GM12892 (cell line): ENCODE results near the gene DENND4C.
"Not testable (repeated sequence)": the region's sequence is repeated elsewhere in the genome, so short reads cannot be mapped to it uniquely, and the experiment has no call there.

ENCODE experiments used
- DNase-seq: peaks from one replicate; pipeline ENCODE4 v3.0.0; 2011; ENCODE audit not compliant: insufficient read length
- FAIRE-seq: peaks from 2 replicates; lab custom pipeline; 2011; peaks lifted over from hg19 to GRCh38; lab: Jason Lieb, UNC
- POLR2A ChIP-seq: IDR thresholded peaks from 2 replicates; pipeline ENCODE4 v1.6.1; 2011; ENCODE audit warnings: low read depth, low read length, control low read depth
- POLR2AphosphoS5 ChIP-seq: IDR thresholded peaks from 2 replicates; pipeline ENCODE4 v1.6.1; 2011; ENCODE audit warnings: low read depth, low read length, control low read depth
- TAF1 ChIP-seq: IDR thresholded peaks from 2 replicates; pipeline ENCODE4 v1.6.1; 2011; ENCODE audit warnings: low read depth, mild to moderate bottlenecking, control low read depth, low read length, borderline replicate concordance

Gene DENND4C

GRCh38 chr9:19252174-19252884 is 21.8 kb downstream of the DENND4C start:
- FAIRE-seq: no peak
- DNase-seq: no peak
- no peak for TF ChIP-seq POLR2AphosphoS5
- TF ChIP-seq TAF1: no peak
- no peak for TF ChIP-seq POLR2A

GRCh38 chr9:19252885-19253219 is 22.4 kb downstream of the DENND4C start:
- FAIRE-seq (no peak), DNase-seq (no peak)
- TF ChIP-seq POLR2AphosphoS5: no peak
- TF ChIP-seq POLR2A: no peak
- TF ChIP-seq TAF1: no peak

DNA sequence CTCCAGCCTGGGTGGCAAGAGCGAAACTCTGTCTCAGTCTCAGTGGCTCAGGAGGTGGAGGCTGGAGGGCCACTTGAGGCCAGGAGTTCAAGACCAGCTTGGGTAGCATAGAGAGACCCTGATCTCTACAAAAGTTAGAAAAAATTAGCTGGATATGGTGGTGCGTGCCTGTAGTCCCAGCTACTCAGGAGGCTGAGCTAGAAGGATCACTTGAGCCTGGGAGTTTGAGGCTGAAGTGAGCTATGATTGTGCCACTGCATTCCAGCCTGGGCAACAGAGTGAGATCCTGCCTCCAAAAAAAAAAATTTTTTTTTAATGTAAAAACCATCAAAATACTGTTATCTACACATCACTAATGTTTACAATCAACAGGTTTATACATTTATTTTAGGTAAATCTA is 24.6 kb downstream of the DENND4C start:
- DNase-seq (no peak), FAIRE-seq (no peak)
- TF ChIP-seq POLR2AphosphoS5 (no peak), TAF1 (no peak), POLR2A (no peak)

DNA sequence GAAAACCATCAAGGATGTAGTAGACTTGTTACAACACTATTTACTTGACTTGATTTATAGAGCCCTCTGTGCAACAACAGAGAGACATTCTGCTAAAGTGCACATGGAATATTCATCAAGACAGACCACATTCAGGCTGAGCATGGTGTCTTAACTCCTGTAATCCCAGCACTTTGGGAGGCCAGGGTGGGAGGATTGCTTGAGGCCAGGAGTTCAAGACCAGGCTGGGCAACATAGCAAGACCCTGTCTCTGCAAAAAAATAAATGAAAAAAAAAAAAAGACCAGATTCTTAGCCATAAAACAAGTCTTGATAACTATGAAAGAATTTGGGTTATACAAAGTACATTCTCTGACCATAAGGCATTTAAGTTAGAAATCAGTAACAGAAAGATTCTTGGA is 25.3 kb downstream of the DENND4C start:
- DNase-seq: no peak
- TF ChIP-seq POLR2A (no peak), TAF1 (no peak), POLR2AphosphoS5 (no peak)
- FAIRE-seq: no peak

DNA sequence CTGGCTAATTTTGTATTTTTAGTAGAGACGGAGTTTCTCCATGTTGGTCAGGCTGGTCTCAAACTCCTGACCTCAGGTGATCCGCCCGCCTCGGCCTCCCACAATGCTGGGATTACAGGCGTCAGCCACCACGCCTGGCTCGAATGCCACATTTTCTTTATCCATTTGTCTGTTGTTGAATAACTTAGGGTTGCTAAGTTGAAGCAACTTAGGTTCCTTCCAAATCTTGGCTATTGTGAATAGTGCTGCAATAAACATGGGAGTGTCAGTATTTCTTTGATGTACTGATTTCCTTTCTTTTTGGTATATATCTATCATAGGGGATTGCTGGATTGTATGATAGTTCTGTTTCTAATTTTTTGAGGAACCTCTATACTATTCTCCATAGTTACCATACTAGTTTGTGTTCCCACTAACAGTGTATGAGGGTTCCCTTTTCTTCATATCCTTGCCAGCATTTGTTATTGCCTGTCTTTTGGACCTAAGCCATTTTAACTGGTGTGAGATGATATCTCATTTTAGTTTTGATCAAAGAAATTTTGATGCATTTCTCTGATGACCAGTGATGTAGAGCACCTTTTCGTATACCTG is 29.3 kb downstream of the DENND4C start:
- FAIRE-seq, DNase-seq: not testable (repeated sequence)

DNA sequence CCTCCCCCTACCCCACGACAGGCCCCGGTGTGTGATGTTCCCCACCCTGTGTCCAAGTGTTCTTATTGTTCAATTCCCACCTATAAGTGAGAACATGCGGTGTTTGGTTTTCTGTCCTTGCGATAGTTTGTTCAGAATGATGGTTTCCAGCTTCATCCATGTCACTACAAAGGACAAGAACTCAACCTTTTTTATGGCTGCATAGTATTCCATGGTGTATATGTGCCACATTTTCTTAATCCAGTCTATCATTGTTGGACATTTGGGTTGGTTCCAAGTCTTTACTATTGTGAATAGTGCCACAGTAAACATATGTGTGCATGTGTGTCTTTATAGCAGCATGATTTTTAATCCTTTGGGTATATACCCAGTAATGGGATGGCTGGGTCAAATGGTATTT is 35.1 kb downstream of the DENND4C start:
- not testable (repeated sequence) for DNase-seq, FAIRE-seq

DNA sequence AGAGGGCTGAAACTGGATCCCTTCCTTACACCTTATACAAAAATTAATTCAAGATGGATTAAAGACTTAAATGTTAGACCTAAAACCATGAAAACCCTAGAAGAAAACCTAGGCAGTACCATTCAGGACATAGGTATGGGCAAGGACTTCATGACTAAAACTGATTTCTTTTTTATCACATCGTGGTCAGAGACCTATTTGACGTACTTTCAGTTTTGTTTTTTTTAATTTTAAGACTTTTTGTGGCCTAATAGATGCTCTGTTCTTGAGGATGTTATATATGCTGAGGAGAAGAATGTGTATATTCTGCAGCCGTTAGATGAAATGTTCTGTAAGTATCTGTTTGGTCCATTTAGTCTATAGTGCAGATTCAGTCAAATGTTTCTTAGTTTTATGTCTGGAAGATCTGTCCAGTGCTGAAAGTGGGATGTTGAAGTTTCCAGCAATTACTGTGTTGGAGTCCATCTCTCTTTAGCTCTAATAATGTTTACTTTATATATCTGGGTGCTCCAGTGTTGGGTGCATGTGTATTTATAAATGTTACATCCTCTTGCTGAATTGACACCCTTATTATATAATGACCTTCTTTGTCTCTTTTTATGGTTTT is 36.4 kb downstream of the DENND4C start:
- not testable (repeated sequence) for DNase-seq, FAIRE-seq

DNA sequence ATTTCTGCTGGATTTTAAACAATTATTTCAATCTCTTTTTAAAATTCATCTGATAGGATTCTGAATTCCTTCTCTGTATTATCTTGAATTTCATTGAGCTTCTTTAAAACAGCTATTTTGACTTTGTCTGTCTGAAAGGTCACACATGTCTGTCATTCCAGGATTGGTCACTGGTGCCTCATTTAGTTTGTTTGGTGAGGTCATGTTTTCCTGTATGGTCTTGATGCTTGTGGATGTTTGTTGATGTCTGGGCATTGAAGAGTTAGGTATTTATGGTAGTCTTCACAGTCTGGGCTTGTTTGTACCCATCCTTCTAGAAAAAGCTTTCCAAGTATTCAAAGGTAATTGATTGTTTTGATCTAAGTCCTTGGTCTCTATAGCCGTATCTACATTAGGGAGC is 39.1 kb downstream of the DENND4C start:
- TF ChIP-seq POLR2A (no peak), TAF1 (no peak), POLR2AphosphoS5 (no peak)
- DNase-seq (no peak), FAIRE-seq (no peak)

GRCh38 chr9:19270421-19270949 is 40.0 kb downstream of the DENND4C start:
- TF ChIP-seq POLR2A (no peak), POLR2AphosphoS5 (no peak), TAF1 (no peak)
- no peak for FAIRE-seq
- DNase-seq: no peak

GRCh38 chr9:19271081-19271480 is 40.6 kb downstream of the DENND4C start:
- FAIRE-seq (no peak), DNase-seq (no peak)
- TF ChIP-seq POLR2A (no peak), POLR2AphosphoS5 (no peak), TAF1 (no peak)

DNA sequence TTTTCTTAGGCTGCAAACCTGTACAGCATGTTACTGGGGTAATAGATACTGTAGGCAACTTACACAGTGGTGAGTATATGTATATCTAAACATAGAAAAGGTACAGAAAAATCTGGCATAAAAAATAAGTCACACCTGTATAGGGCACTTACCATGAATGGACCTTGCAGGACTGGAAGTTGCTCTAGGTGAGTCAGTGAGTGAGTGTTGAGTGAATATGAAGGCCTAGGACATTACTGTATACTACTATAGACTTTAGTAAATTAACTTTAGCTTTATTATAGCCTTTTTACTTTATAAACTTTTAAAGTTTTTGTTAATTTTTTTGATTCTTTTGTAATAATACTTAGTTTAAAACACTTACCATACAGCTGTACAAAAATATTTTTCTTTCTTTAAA is 51.3 kb downstream of the DENND4C start:
- FAIRE-seq: no peak
- TF ChIP-seq POLR2AphosphoS5 (no peak), TAF1 (no peak), POLR2A (no peak)
- DNase-seq: no peak

GRCh38 chr9:19283072-19283710 is 52.7 kb downstream of the DENND4C start:
- TF ChIP-seq POLR2AphosphoS5 (no peak), POLR2A (no peak), TAF1 (no peak)
- FAIRE-seq: no peak

GRCh38 chr9:19284729-19285128 is 54.2 kb downstream of the DENND4C start:
- no peak for TF ChIP-seq POLR2AphosphoS5
- TF ChIP-seq TAF1: no peak
- TF ChIP-seq POLR2A: no peak
- DNase-seq: no peak
- FAIRE-seq: no peak

More at GRCh38 chr9:19283072-19283710, 52.7 kb downstream of the DENND4C start:
- no peak for DNase-seq
